Central memory CD4-positive, alpha-beta T cell (primary cell): Measurements from ENCODE around the gene CLRN1.

Experiments used
- DNase-seq: peaks from one replicate; pipeline ENCODE4 v3.0.0; 2022

Gene CLRN1

DNA sequence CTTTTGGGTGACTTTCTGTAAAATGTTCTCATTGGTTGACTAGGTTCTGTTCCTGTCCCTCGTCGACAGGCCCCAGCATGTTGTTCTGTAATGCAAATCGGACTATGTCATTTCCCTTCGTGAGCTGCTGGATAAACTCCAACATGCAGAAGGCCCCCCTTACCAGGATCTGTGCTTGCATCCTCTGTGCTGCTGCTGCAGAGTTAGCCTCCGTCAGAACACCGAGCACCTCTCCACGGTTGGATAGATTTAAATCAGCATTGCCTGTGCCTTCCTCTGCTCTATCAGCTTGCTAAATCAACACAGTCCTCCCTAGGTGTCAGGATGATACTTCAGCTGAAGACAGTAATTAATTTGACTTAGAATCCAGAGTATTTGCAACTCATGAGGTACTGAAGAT, 54.6 kb downstream of the CLRN1 start:
- DNase-seq: no peak

GRCh38 chr3:150913133-150913922, 59.2 kb downstream of the CLRN1 start:
- no peak for DNase-seq

- DNase-seq: no peak
Observed at GRCh38 chr3:150912501-150912900, 60.0 kb downstream of the CLRN1 start.

DNA sequence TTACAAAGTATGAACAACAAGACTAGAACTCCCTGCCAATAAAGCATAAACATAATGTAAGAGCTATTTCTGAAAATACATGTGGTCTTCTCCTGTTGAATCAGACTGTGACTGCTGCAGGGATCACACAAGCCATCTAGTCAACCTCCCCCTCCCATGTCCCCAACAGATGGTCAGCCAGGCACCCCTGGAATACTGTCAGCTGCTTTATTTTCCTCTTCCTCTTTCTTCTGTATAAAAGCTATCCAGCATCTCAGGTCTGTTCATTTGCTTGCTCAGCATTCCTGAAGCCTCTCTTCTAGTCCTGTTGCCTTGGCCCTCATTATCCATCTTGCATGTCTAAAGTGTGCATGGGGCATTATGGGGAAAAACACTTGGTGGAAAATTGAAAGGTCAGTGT, 60.8 kb downstream of the CLRN1 start:
- no peak for DNase-seq

GRCh38 chr3:150906461-150906860, 66.1 kb downstream of the CLRN1 start:
- DNase-seq: no peak

- no peak for DNase-seq
Observed at GRCh38 chr3:150905746-150906145, 66.8 kb downstream of the CLRN1 start.

GRCh38 chr3:150905339-150905738, 67.2 kb downstream of the CLRN1 start, which contains the start of gene MINDY4B:
TSS of gene MINDY4B (minus strand) at chr3:150905439. CDS start at chr3:150905439, 0 bp downstream.
- no peak for DNase-seq

DNA sequence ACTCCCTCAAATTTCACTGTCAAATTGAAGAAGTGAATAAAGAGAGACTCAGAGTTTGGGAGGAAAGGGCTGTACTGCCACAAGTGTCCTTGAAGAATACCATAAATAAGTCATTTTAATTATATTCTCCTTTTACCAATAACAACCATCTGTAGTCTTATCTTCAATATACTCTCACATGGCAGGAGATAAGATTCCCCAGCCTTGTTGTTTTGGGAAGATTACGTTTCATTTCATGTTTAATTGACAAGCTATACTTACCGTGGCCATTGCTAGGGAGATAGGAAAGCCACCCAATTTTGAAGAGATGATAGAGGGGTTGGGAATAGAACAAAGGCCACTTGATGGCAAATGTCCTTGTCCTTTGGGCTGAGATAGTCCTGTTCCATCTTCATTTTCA, 69.5 kb downstream of the CLRN1 start:
- DNase-seq: no peak

- no peak for DNase-seq
Observed at GRCh38 chr3:150901793-150902192, 70.7 kb downstream of the CLRN1 start.

GRCh38 chr3:150899141-150899540, 73.4 kb downstream of the CLRN1 start:
- DNase-seq: no peak

DNA sequence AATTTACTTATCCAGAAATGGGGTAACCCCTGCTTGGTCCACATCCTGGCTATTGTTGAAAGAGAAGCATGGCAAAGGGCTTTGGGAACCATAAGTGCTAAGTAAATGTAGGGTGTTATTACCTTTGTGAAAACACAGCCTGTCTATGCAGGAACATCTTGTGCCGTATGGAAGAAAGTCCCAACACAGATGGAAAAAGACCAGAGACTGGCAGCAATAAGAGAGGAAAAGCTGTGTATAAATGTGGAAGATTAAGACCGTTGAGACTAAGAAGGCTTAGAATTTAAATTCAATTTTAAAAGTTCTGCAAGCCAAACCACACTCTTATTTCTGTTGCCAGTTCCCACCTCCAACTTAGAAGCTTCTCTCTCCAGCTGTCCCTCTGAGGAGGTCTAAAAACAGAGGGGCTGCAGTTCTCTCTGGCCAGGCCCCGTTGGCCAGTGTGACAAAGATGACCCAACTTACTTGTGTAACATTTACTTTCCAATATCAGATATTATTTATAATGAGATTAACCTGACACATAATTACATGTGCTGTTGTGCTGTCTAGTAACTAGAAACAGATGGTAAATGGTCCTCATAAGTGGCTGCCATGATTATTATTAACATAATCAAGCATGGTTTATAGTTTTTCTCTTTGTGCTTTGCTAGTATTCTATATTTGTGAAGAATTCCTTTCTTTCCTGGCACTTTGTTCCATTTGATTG, 74.3 kb downstream of the CLRN1 start:
- no peak for DNase-seq

GRCh38 chr3:150897592-150897991, 74.9 kb downstream of the CLRN1 start:
- no peak for DNase-seq

GRCh38 chr3:150890831-150891230, 81.7 kb downstream of the CLRN1 start:
- no peak for DNase-seq

DNA sequence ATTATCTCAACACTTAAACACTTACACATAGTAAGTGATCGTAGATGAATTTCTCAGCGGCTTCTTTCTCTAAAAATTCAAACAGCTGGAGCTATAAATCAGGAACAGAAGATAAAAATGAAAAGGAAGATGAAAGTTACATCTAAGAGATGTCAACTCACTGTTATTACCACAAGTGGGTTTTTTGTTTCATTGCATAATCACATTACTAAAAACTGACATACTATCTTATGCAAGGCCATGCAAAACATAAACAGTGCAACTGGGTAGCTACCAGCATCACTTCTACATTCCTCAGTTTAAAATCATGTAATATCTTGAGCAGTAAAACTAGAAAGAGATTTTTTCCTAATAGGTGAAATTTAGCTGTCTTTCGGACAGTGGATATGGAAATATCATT, 82.2 kb downstream of the CLRN1 start:
- no peak for DNase-seq

DNA sequence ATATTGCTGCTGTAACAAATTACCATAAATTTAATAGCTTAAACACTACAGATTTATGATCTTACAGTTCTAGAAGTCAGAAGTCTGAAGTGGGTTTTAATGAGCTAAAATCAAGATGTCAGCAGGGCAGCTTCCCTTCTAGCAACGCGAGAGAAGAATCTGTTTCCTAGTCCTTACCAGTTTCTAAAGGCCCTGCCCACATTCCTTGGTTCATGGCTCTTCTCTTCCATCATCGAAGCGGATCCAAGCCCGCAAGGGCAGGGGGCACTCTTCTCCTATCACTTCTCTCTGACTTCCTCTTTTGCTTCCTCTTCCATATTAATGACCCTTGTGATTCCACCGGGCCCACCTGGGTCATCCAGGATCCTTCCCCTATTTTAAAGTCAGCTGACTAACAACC, 83.4 kb downstream of the CLRN1 start:
- DNase-seq: no peak

DNA sequence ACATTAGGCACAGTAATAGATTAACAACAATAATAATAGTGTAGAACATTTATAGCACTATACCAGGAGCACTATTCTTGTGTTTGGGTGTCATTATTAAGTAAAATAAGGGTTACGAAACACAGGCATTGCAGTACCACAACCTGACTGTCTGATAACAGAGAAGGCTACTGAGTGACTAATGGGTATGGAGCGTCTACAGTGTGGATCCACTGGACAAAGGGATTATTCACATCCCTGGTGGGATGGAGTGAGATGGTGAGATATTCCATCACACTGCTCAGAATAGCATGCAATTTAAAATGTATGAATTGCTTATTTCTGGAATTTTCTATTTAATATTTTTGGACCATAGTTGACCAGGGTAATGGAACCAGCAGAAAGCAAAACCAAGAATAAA, 85.5 kb downstream of the CLRN1 start:
- DNase-seq: no peak

- no peak for DNase-seq
Observed at GRCh38 chr3:150885535-150885934, 87.0 kb downstream of the CLRN1 start.

DNA sequence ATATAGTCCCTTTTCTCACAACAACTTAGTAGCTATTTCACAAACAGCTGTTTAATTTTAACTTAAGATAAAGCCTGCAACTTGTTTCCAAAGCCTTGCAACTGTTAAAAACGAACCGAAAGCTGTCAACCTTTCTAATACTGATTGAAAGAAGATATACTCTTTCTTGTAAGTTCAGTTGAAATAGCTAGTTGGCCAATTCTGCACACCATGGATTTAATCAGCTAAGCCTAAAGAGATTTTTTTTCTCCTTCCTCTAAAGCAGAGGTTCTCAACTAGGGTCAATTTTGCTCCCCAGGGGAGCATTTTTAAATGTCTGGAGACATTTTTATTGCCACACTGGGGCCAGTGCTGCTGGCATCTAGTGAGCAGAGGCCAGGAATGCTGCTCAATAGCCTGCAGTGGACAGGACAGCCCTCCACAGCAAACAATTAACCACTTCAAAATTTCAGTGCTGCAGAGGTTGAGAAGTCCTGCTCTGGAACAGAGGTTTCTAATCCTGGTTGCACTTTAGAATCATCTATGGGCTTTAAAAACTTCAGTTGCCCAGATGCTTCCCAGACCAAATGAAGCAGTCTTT, 93.4 kb downstream of the CLRN1 start:
- DNase-seq: no peak

- no peak for DNase-seq
Observed at GRCh38 chr3:150878290-150878689, 94.2 kb downstream of the CLRN1 start.

DNA sequence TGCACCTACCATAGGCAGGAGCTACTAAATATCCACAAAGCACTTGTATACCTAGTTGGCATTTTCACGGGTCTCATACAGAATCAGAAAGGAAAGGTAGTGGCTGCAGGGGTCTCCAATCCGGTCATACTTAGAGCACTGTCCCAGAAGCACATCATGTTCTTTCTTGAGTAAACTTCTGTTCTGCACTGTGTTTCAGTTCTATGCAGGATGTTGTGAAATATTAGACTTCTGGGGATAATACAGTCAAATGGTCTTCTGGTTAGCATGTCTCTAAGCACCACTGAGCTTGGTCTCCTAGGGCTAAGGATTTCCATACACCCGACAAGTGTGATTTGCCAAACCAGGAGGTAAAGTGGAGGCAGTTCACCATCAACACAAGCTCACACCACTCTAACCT, 95.2 kb downstream of the CLRN1 start:
- no peak for DNase-seq

- no peak for DNase-seq
Observed at GRCh38 chr3:150876611-150877265, 95.8 kb downstream of the CLRN1 start.
